Parathyroid adenoma (tissue), 2 donors: ENCODE results near the gene CIZ1.
A peak's percentile ranks its signal among the peaks of the same experiment; 100 is the strongest.

Experiments used
- H2AFZ ChIP-seq: fragments of 300-600 bp; sonication (generic); one replicate; pipeline ENCODE4 v1.7.0; 2017; ENCODE audit warnings: antibody characterized with exemption, mild to moderate bottlenecking
- H3K27ac ChIP-seq: fragments of 300-600 bp; sonication (generic); one replicate; pipeline ENCODE4 v1.7.0; 2017
- H3K27me3 ChIP-seq: fragments of 300-600 bp; sonication (generic); one replicate; pipeline ENCODE4 v1.7.0; 2017; ENCODE audit warnings: low read length; ENCODE audit not compliant: control insufficient read depth, insufficient read depth
- H3K36me3 ChIP-seq: fragments of 300-600 bp; sonication (generic); one replicate; pipeline ENCODE4 v1.7.0; 2017; ENCODE audit warnings: low read length; ENCODE audit not compliant: control insufficient read depth, insufficient read depth
- H3K4me1 ChIP-seq: fragments of 300-600 bp; sonication (generic); one replicate; pipeline ENCODE4 v1.7.0; 2017; ENCODE audit warnings: control low read depth
- H3K4me2 ChIP-seq: fragments of 300-600 bp; sonication (generic); one replicate; pipeline ENCODE4 v1.7.0; 2017; ENCODE audit warnings: low read length
- H3K4me3 ChIP-seq: fragments of 300-600 bp; sonication (generic); one replicate; pipeline ENCODE4 v1.7.0; 2017; ENCODE audit warnings: low read depth, low read length
- H3K79me2 ChIP-seq: fragments of 300-600 bp; sonication (generic); one replicate; pipeline ENCODE4 v1.7.0; 2017; ENCODE audit warnings: control low read depth
- H3K9ac ChIP-seq: fragments of 300-600 bp; sonication (generic); one replicate; pipeline ENCODE4 v1.7.0; 2017; ENCODE audit warnings: mild to moderate bottlenecking
- H3K9me3 ChIP-seq: fragments of 300-600 bp; sonication (generic); one replicate; pipeline ENCODE4 v1.7.0; 2017; ENCODE audit warnings: low read length; ENCODE audit not compliant: control insufficient read depth
- CTCF ChIP-seq: fragments of 300-600 bp; sonication (generic); IDR thresholded peaks from one replicate; pipeline ENCODE4 v1.7.0; 2017; ENCODE audit warnings: antibody characterized with exemption, mild to moderate bottlenecking
- donor health status: primary hyperparathyroidism.

The CIZ1 gene

GRCh38 chr9:128193469-128194096 is 2.2 kb upstream of the CIZ1 start:
- H3K9ac ChIP-seq: no peak overlapping the region
- H3K4me3 ChIP-seq: no peak overlapping the region
- H3K4me2 ChIP-seq: no peak overlapping the region
- H3K27me3 ChIP-seq: no peaks in the 10 kb centered on the region
- no peak overlapping the region for H3K27ac ChIP-seq
- H3K36me3 ChIP-seq: no peaks in the 10 kb centered on the region
- no peak for TF ChIP-seq CTCF
- no peaks in the 10 kb centered on the region for H3K79me2 ChIP-seq
- no peaks in the 10 kb centered on the region for H3K9me3 ChIP-seq
- no peak overlapping the region for H2AFZ ChIP-seq
- no peaks in the 10 kb centered on the region for H3K4me1 ChIP-seq

GRCh38 chr9:128192601-128193371 is 1.4 kb upstream of the CIZ1 start:
- peak overlapping the region; percentile 37 for H3K4me3 ChIP-seq
- H3K36me3 ChIP-seq: no peaks in the 10 kb centered on the region

GRCh38 chr9:128190516-128191405 is 611 bp downstream of the CIZ1 start:
- Histone ChIP-seq H3K4me3 (peak overlapping the region; percentile 83), H3K79me2 (no peaks in the 10 kb centered on the region), H3K4me2 (peak overlapping the region; percentile 94), H3K27me3 (no peaks in the 10 kb centered on the region), H3K27ac (peak overlapping the region; percentile 32), H3K9ac (peak overlapping the region; percentile 80), H3K4me1 (no peaks in the 10 kb centered on the region), H3K36me3 (no peaks in the 10 kb centered on the region), H3K9me3 (no peaks in the 10 kb centered on the region), H2AFZ (peak overlapping the region; percentile 79)
- TF ChIP-seq CTCF: no peak

More at GRCh38 chr9:128192601-128193371, 1.4 kb upstream of the CIZ1 start:
- H3K27ac ChIP-seq: no peak overlapping the region
- no peaks in the 10 kb centered on the region for H3K79me2 ChIP-seq
- no peaks in the 10 kb centered on the region for H3K9me3 ChIP-seq
- H3K9ac ChIP-seq: no peak overlapping the region
- no peaks in the 10 kb centered on the region for H3K27me3 ChIP-seq
- peak overlapping the region; percentile 38 for H3K4me2 ChIP-seq
- no peaks in the 10 kb centered on the region for H3K4me1 ChIP-seq
- peak overlapping the region; percentile 38 for H2AFZ ChIP-seq
- TF ChIP-seq CTCF: no peak

GRCh38 chr9:128190013-128190412 is 1.4 kb downstream of the CIZ1 start:
- Histone ChIP-seq H3K9ac (no peak overlapping the region), H3K4me3 (no peak overlapping the region), H3K36me3 (no peaks in the 10 kb centered on the region)

More at GRCh38 chr9:128190013-128190412, 1.4 kb downstream of the CIZ1 start:
- no peaks in the 10 kb centered on the region for H3K9me3 ChIP-seq
- TF ChIP-seq CTCF: no peak
- H3K4me2 ChIP-seq: no peak overlapping the region
- no peak overlapping the region for H2AFZ ChIP-seq
- H3K79me2 ChIP-seq: no peaks in the 10 kb centered on the region
- no peaks in the 10 kb centered on the region for H3K4me1 ChIP-seq
- no peaks in the 10 kb centered on the region for H3K27me3 ChIP-seq
- no peak overlapping the region for H3K27ac ChIP-seq
